Mammary epithelial cell (primary cell): ENCODE data around the gene POU2F3.

Experiments
- CTCF ChIP-seq, 2 donors: IDR thresholded peaks in 1 of 2; conservative IDR thresholded peaks in 1 of 2; 2 replicates each; pipeline ENCODE4 v1.5.1; 2011 to 2012; ENCODE audit warnings: inconsistent platforms in 2 of 2, low read length in 2 of 2, mild to moderate bottlenecking in 2 of 2, control low read depth in 1 of 2, low read depth in 1 of 2; ENCODE audit not compliant: insufficient read depth in 1 of 2; ENCODE audit errors: extremely low read depth in 1 of 2
- EZH2 ChIP-seq: IDR thresholded peaks from 2 replicates; pipeline ENCODE4 v1.6.1; 2012; ENCODE audit warnings: low read length, inconsistent platforms, borderline replicate concordance

GRCh38 chr11:120354779-120355178 lies 114.8 kb downstream of the POU2F3 start:
- TF ChIP-seq CTCF (conservative IDR thresholded peaks at IDR 0.05 in 1 of 2, IDR thresholded peaks at IDR 0.05 in 1 of 2; ENCODE audit: extremely low read depth in 1 of 2, insufficient read depth in 1 of 2, low read depth in 1 of 2, low read length in 2 of 2) (no peak), EZH2 (no peak)
